LNCAP (cell line): ENCODE results near the gene SLC39A11.

ENCODE experiments used
- TF ChIP-seq, protein P1 (sequence below): fragments of 450-650 bp; IDR thresholded peaks from 2 replicates; pipeline ENCODE4 v1.5.1; 2017; ENCODE audit warnings: mild to moderate bottlenecking

SLC39A11 gene, protein sequence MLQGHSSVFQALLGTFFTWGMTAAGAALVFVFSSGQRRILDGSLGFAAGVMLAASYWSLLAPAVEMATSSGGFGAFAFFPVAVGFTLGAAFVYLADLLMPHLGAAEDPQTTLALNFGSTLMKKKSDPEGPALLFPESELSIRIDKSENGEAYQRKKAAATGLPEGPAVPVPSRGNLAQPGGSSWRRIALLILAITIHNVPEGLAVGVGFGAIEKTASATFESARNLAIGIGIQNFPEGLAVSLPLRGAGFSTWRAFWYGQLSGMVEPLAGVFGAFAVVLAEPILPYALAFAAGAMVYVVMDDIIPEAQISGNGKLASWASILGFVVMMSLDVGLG

DNA sequence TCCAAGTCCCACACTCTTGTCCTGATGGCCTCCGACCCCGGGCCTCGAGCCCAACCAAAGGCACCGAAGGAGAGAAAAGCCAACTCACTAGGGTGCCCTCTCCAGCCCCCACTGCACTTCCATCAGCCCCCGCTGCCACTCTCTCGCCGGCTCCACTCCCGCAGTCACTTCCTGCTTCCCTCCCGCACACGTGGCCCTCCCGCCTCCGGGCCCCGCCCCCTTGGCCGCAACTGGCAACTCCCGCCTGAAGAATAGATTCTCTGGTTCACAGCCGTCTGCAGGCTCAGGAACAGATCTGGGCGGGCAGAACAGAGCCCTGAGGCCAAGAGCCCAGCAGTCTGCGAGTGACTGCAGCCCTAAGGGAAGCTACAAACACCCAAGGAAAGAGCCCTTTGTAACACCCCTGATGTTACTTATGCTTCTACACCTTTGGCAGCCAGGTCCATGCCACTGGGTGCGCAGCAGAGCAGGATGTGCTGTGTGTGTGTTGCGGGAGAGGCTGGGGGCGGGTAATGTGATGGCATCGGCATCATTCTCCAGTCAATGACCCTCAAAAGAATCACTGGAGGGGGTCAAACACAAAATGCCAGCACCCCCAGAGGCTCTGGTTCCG is at the start of gene SLC39A11:
SLC39A11 (minus strand) TSS at position 166 of the 613 bp plus-strand sequence. CDS start 3,924 bp downstream, outside the sequence.
- TF ChIP-seq, protein P1, sequence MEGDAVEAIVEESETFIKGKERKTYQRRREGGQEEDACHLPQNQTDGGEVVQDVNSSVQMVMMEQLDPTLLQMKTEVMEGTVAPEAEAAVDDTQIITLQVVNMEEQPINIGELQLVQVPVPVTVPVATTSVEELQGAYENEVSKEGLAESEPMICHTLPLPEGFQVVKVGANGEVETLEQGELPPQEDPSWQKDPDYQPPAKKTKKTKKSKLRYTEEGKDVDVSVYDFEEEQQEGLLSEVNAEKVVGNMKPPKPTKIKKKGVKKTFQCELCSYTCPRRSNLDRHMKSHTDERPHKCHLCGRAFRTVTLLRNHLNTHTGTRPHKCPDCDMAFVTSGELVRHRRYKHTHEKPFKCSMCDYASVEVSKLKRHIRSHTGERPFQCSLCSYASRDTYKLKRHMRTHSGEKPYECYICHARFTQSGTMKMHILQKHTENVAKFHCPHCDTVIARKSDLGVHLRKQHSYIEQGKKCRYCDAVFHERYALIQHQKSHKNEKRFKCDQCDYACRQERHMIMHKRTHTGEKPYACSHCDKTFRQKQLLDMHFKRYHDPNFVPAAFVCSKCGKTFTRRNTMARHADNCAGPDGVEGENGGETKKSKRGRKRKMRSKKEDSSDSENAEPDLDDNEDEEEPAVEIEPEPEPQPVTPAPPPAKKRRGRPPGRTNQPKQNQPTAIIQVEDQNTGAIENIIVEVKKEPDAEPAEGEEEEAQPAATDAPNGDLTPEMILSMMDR: no peak

DNA sequence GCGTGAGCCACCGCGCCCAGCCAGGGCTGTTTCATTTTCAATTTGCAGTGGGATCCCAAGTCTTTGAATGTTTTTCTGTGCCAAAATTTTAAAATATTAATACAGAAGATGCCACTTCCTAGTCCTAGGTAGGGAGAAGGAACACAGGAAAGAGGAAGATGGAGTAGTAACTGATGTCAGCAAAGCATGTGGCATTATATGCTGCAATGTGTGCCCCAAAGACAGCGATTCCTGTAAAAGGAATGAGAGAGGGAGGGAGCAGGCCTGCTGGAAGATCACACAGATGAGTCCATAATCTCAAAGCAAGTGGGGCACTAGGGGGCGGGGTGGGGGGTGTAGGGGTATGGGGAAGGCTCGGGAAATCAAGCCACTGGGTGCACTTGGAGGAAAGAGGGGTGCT is 48.9 kb upstream of the SLC39A11 start:
- TF ChIP-seq, protein P1: no peak

DNA sequence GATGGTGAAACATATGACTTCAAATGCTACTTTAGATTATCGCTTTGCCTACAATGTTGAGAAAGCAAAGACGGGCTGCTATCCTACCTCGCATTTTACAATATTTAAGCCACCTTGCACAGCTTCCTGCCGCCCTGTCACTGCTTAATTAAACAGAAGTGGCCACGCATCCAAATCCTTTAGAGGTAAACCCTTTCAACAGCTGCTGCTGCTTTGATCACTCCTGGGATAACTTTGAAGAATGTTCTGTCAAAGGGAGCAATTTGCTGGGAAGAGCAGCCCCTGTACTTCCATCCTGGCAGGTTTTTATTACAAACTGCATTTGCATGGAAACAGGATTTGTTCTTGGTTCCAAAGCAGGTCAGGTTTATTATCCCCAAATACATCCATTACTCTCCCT is 48.1 kb upstream of the SLC39A11 start:
- TF ChIP-seq, protein P1: no peak

DNA sequence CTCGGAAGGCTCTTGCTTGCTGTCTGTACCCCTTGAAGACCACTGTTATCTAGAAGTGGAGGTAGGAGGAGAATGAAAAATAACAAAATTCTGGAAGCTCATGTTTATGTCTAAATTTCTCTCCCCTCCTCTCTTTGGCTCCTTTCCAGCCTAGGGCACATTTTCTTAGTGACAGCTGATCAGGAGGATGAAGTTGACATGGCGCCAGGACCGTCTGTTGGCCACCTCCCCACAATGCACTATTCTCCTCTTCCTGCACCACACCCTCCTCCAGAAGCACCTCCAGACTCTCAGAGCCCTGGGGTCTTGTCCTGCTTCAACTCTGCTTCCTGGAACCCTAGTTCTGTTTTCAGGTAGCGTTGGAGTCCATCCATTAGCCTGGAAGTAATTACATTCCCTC is 46.8 kb upstream of the SLC39A11 start:
- TF ChIP-seq, protein P1: no peak

DNA sequence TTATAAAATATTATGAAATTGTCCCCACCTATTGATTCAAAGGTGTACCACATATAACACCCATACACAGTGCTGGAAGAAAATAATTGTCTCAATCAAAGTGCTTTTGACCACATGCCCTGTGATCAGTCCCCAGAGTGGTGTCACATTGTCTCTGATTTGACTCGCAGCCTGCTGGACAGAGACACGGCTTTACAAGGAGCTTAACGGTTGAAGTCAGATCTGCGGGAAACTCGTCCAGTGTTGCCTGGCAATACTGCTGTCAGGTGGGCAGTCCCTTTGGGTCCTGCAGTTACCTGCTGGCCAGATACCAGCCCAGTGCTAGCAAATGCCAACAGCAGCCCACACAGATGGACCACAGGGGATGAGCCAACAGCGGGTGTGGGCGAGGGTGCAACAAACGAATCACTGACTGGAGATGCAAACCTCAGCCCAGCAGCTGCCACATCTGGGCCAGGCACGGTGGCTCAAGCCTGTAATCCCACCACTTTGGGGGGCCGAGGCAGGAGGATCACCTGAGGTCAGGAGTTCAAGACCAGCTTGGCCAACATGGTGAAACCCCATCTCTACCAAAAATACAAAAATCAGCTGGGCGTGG is 46.2 kb upstream of the SLC39A11 start:
- TF ChIP-seq, protein P1: no peak

DNA sequence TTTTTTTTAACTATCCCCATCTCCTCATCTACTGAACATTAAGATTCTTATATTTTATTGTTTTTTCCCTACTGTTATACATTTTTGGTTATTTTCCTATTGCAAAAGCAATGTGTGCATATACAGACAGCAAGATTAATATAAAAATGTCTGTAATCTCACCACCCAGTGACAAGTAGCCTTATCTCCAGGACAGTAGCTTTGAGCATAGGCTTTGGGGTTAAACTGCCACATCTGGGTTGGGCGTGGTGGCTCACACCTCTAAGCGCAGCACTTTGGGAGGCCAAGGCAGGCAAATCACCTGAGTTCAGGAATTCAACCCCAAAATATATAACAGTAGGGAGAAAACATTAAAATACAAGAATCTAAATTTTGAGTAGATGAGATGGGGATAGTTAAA is 44.9 kb upstream of the SLC39A11 start:
- TF ChIP-seq, protein P1: no peak

DNA sequence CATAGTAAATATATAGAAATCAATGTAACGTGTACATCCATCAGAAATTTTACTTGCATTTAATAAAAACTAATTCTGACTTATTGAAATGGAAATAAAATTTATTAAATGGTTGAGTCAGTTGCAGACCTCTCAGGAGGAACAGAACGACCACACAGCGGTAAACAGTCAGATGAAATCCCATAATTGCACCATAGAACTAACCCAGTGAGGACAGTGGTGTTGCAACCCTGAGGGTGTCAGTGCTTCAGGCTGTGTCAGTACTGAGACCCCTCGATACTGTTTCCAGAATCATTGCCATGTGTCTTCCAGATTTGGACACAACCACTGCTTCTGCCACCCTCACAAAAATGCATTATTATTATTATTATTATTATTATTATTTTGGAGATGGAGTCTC is 43.3 kb upstream of the SLC39A11 start:
- TF ChIP-seq, protein P1: no peak
